Liver (tissue), 2 donors: ENCODE results near the gene CGRRF1.

Source experiments
- TF ChIP-seq, protein P1 (sequence below): fragments of 150-350 bp; IDR thresholded peaks from 2 replicates; pipeline ENCODE4 v1.5.1; 2017; ENCODE audit warnings: improper control_type of control experiment, low read depth, low read length; ENCODE audit not compliant: missing input control
- TF ChIP-seq, protein P2 (sequence below): IDR thresholded peaks from 2 replicates; pipeline ENCODE4 v1.6.1; 2016; ENCODE audit warnings: antibody characterized with exemption
- donor health status: healthy.

DNA sequence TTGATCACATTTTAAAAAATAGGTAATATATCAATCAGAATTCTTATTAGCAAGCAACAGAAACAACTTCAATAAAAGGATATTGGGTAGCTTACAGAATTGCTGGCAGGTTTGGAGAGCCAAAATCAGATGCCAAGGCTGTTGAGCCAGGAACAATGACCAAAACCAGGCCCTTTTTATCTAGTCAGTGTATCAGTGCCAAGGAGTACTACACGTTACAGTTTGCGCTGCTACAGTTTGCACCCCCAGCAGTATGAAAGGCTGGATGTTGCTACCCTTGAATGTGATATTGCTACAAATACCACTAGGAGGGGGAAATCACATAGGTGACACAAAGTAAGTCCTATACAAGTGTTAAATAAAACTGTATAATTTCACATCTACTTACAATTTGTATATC is 19.3 kb downstream of the CGRRF1 start:
- TF ChIP-seq, protein P1, sequence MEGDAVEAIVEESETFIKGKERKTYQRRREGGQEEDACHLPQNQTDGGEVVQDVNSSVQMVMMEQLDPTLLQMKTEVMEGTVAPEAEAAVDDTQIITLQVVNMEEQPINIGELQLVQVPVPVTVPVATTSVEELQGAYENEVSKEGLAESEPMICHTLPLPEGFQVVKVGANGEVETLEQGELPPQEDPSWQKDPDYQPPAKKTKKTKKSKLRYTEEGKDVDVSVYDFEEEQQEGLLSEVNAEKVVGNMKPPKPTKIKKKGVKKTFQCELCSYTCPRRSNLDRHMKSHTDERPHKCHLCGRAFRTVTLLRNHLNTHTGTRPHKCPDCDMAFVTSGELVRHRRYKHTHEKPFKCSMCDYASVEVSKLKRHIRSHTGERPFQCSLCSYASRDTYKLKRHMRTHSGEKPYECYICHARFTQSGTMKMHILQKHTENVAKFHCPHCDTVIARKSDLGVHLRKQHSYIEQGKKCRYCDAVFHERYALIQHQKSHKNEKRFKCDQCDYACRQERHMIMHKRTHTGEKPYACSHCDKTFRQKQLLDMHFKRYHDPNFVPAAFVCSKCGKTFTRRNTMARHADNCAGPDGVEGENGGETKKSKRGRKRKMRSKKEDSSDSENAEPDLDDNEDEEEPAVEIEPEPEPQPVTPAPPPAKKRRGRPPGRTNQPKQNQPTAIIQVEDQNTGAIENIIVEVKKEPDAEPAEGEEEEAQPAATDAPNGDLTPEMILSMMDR: no peak
- TF ChIP-seq, protein P2, sequence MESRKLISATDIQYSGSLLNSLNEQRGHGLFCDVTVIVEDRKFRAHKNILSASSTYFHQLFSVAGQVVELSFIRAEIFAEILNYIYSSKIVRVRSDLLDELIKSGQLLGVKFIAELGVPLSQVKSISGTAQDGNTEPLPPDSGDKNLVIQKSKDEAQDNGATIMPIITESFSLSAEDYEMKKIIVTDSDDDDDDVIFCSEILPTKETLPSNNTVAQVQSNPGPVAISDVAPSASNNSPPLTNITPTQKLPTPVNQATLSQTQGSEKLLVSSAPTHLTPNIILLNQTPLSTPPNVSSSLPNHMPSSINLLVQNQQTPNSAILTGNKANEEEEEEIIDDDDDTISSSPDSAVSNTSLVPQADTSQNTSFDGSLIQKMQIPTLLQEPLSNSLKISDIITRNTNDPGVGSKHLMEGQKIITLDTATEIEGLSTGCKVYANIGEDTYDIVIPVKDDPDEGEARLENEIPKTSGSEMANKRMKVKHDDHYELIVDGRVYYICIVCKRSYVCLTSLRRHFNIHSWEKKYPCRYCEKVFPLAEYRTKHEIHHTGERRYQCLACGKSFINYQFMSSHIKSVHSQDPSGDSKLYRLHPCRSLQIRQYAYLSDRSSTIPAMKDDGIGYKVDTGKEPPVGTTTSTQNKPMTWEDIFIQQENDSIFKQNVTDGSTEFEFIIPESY: no peak
